Endothelial cell of umbilical vein (primary cell): Measurements from ENCODE around the gene TOP1. TPM values are rescaled to one million over a fixed set of nuclear protein-coding genes. Genes with fewer than 3 reads are reported as not detected.

Experiments used
- BruUV-seq: library from RNA; stranded (reverse); fragments of 400-500 nt; replicated peaks from 2 replicates; lab custom pipeline; 2021; lab: Mats Ljungman, UMichigan
- CTCF ChIA-PET: fragments of 300-600, 350-600 bp; sonication (Branson Sonifier 250); formaldehyde crosslinking; loops from one replicate; lab custom pipeline; 2021; ENCODE audit warnings: antibody characterized with exemption, inconsistent platforms; lab: Charles Lee
- POLR2A ChIA-PET: fragments of 300-600, 350-600 bp; sonication (Branson Sonifier 250); formaldehyde crosslinking; loops from one replicate; lab custom pipeline; 2021; ENCODE audit warnings: antibody characterized with exemption, inconsistent platforms; lab: Charles Lee
- DNase-seq: peaks from one replicate; pipeline ENCODE4 v3.0.0-alpha.2; 2011; ENCODE audit warnings: low read depth, low spot score
- FAIRE-seq: peaks from 2 replicates; lab custom pipeline; 2011; peaks lifted over from hg19 to GRCh38; lab: Jason Lieb, UNC
- H2AFZ ChIP-seq: 2 replicates; pipeline ENCODE4 v1.6.0; 2012; ENCODE audit warnings: low read depth, low read length, control low read depth, inconsistent platforms
- H3K27ac ChIP-seq: 2 replicates; pipeline ENCODE4 v1.5.1; 2011; ENCODE audit warnings: low read depth, mild to moderate bottlenecking, control low read depth, low read length, moderate library complexity; ENCODE audit not compliant: insufficient read depth
- H3K27me3 ChIP-seq, 2 experiments: 2 replicates each; pipeline versions ENCODE4 v1.6.0 to v1.6.1; 2011; ENCODE audit warnings: low read length in 2 of 2, mixed read lengths in 1 of 2; ENCODE audit not compliant: control insufficient read depth in 2 of 2, insufficient read depth in 2 of 2
- H3K36me3 ChIP-seq, 2 experiments: 2 replicates in 1 of 2; 3 replicates in 1 of 2; pipeline ENCODE4 v1.5.1; 2011; ENCODE audit warnings: low read length in 2 of 2, mild to moderate bottlenecking in 1 of 2, moderate library complexity in 1 of 2; ENCODE audit not compliant: control insufficient read depth in 2 of 2, insufficient read depth in 2 of 2; ENCODE audit errors: extremely low read depth in 1 of 2
- H3K4me1 ChIP-seq: 3 replicates; pipeline ENCODE4 v1.5.1; 2011; ENCODE audit warnings: mild to moderate bottlenecking, low read length; ENCODE audit not compliant: control insufficient read depth, insufficient read depth; ENCODE audit errors: extremely low read depth
- H3K4me2 ChIP-seq: 2 replicates; pipeline ENCODE4 v1.6.1; 2011; ENCODE audit warnings: low read length, control low read depth, mixed read lengths; ENCODE audit not compliant: insufficient read depth
- H3K4me3 ChIP-seq, 3 experiments: fragments of 200-600 bp in 1 of 3; sonication (generic), shearing (Covaris generic) in 1 of 3; replicated peaks in 1 of 3; 2 replicates each; pipeline ENCODE4 v1.5.1; 2011 to 2016; ENCODE audit warnings: control low read depth in 3 of 3, low read length in 3 of 3, mild to moderate bottlenecking in 2 of 3, inconsistent platforms in 1 of 3, low read depth in 1 of 3, moderate library complexity in 1 of 3; ENCODE audit not compliant: insufficient read depth in 1 of 3
- H3K79me2 ChIP-seq: 2 replicates; pipeline ENCODE4 v1.6.0; 2012; ENCODE audit warnings: low read length, inconsistent platforms; ENCODE audit not compliant: control insufficient read depth, insufficient read depth
- H3K9ac ChIP-seq: replicated peaks from 2 replicates; pipeline ENCODE3; 2011; ENCODE audit warnings: low read length, control low read depth; ENCODE audit not compliant: insufficient read depth; ENCODE audit errors: extremely low read depth
- H3K9me1 ChIP-seq: replicated peaks from 3 replicates; pipeline ENCODE4 v1.6.0; 2011; ENCODE audit warnings: mild to moderate bottlenecking, low read length; ENCODE audit not compliant: control insufficient read depth, insufficient read depth; ENCODE audit errors: extremely low read depth
- H3K9me3 ChIP-seq: replicated peaks from 2 replicates; pipeline ENCODE4 v1.5.1; 2012; ENCODE audit warnings: low read length, inconsistent platforms; ENCODE audit not compliant: control insufficient read depth, insufficient read depth
- H4K20me1 ChIP-seq: replicated peaks from 2 replicates; pipeline ENCODE3; 2011; ENCODE audit warnings: mild to moderate bottlenecking, low read length; ENCODE audit not compliant: control insufficient read depth, insufficient read depth; ENCODE audit errors: extremely low read depth
- CTCF ChIP-seq, 2 donors: IDR thresholded peaks; 1 replicate in 1 of 2; 2 replicates in 1 of 2; pipeline ENCODE4 v1.5.1; 2011; ENCODE audit warnings: low read length in 2 of 2, mild to moderate bottlenecking in 2 of 2, moderate library complexity in 2 of 2, control low read depth in 1 of 2, inconsistent platforms in 1 of 2, low read depth in 1 of 2; ENCODE audit not compliant: insufficient read depth in 1 of 2; ENCODE audit errors: extremely low read depth in 1 of 2
- EZH2 ChIP-seq: IDR thresholded peaks from 2 replicates; pipeline ENCODE4 v1.6.1; 2012; ENCODE audit warnings: borderline replicate concordance, low read depth, mild to moderate bottlenecking, moderate library complexity, low read length, inconsistent platforms; ENCODE audit not compliant: severe bottlenecking
- FOS ChIP-seq: IDR thresholded peaks from 2 replicates; pipeline ENCODE4 v1.6.1; 2011; ENCODE audit warnings: mild to moderate bottlenecking, low read length, moderate library complexity, borderline replicate concordance; ENCODE audit not compliant: insufficient read depth
- GATA2 ChIP-seq: IDR thresholded peaks from 2 replicates; pipeline ENCODE4 v1.7.0; 2011; ENCODE audit warnings: low read depth, mild to moderate bottlenecking, moderate library complexity, mixed read lengths, low read length; ENCODE audit not compliant: insufficient read length, insufficient read depth
- JUN ChIP-seq: IDR thresholded peaks from 2 replicates; pipeline ENCODE4 v1.6.1; 2011; ENCODE audit warnings: borderline replicate concordance, low read depth; ENCODE audit not compliant: insufficient read length, insufficient read depth
- MAX ChIP-seq: IDR thresholded peaks from 2 replicates; pipeline ENCODE4 v1.6.1; 2011; ENCODE audit not compliant: insufficient read depth, insufficient read length
- MYC ChIP-seq: IDR thresholded peaks from one replicate; pipeline ENCODE4 v1.6.1; 2011; ENCODE audit warnings: mild to moderate bottlenecking, low read depth, low read length
- POLR2A ChIP-seq: IDR thresholded peaks from 2 replicates; pipeline ENCODE4 v1.6.1; 2012; ENCODE audit warnings: low read depth, mild to moderate bottlenecking, control low read depth, low read length
- POLR2AphosphoS5 ChIP-seq: IDR thresholded peaks from 2 replicates; pipeline ENCODE4 v1.6.1; 2012; ENCODE audit warnings: low read depth, mild to moderate bottlenecking, control low read depth, low read length, moderate library complexity; ENCODE audit not compliant: insufficient read depth
- dilution Hi-C: fragments of 300-500 bp; cut with MboI; formaldehyde crosslinking; loops from one replicate; pipeline ENCODE4 v1.15.0; 2019; ENCODE audit warnings: low sequenced_read_pairs; ENCODE audit not compliant: extremely low pct_ligation_motif_present
- intact Hi-C: fragments of 100-400 bp; cut with micrococcal nuclease; formaldehyde crosslinking; loops from one replicate; pipeline ENCODE4 v1.10.0; 2022
- polyA plus RNA-seq, 4 experiments: library from polyadenylated mRNA; depleted of rRNA in 3 of 4; stranded (reverse) in 3 of 4; unstranded in 1 of 4; fragments of >200 nt; gene quantifications; 2 replicates each; pipeline versions ENCODE4 v1.2.1 to v1.2.3, GENCODE V29; 2011 to 2012; ENCODE audit warnings: missing spikeins in 1 of 4
- total RNA-seq: library from RNA; stranded (reverse); gene quantifications from 2 replicates; pipeline ENCODE4 v1.2.3, GENCODE V29; 2021

TOP1 gene
- total and polyA plus RNA-seq, 2 donors (not counting 3 experiments of a cell fraction or from before 2014, with no cell fraction given), result 7.0 to 77.4 TPM

- Histone ChIP-seq H3K9me3 (no peaks in the 10 kb centered on the region), H3K4me3 (no peak overlapping the region), H3K79me2 (no peaks in the 10 kb centered on the region), H3K36me3 (no peaks in the 10 kb centered on the region), H3K9ac (no peak overlapping the region), H2AFZ (no peak overlapping the region), H3K27me3 (no peaks in the 10 kb centered on the region), H3K27ac (no peak overlapping the region), H3K4me1 (no peaks in the 10 kb centered on the region), H3K9me1 (no peaks in the 10 kb centered on the region), H4K20me1 (no peaks in the 10 kb centered on the region), H3K4me2 (no peak overlapping the region)
- intact Hi-C loops (no loop called here), dilution Hi-C loops (no loop called here)
- ChIA-PET CTCF (interaction anchor here (2.6 kb wide), 1 partner anchor 21 kb away, joined by 12 read pairs; no protein-coding TSS in a partner anchor), POLR2A (no interaction called here)
- no peak for FAIRE-seq
- BruUV-seq, result no TSS peak
- TF ChIP-seq POLR2AphosphoS5 (no peak), EZH2 (no peak), GATA2 (no peak), JUN (no peak), MYC (no peak), POLR2A (no peak), CTCF (IDR thresholded peaks at IDR 0.05; ENCODE audit: extremely low read depth in 1 of 2, insufficient read depth in 1 of 2, low read depth in 1 of 2, low read length in 2 of 2) (no peak), MAX (no peak), FOS (no peak)
- DNase-seq, result no peak
These were observed 44.1 kb upstream of the TOP1 start for GRCh38 chr20:40984496-40984895.
